Skin epidermis (tissue), 12 donors: ENCODE measurements around the gene TMEM191C.
"Not testable (repeated sequence)": the region's sequence is repeated elsewhere in the genome, so short reads cannot be mapped to it uniquely, and the experiment has no call there.

ENCODE experiments used
- H3K27ac ChIP-seq, 21 experiments: fragments of 200-600 bp; sonication (generic) in 11 of 21; one replicate each; pipeline ENCODE4 v1.5.0; 2020; ENCODE audit warnings: mild to moderate bottlenecking in 3 of 21, inconsistent platforms in 2 of 21, moderate library complexity in 2 of 21
- H3K4me3 ChIP-seq, 7 experiments: fragments of 200-600 bp; sonication (generic) in 2 of 7; one replicate each; pipeline ENCODE4 v1.5.0; 2020; ENCODE audit warnings: inconsistent platforms in 2 of 7, mild to moderate bottlenecking in 2 of 7, moderate library complexity in 1 of 7

Gene TMEM191C

GRCh38 chr22:21445437-21446127, 21.6 kb upstream of the TMEM191C start:
- Histone ChIP-seq H3K27ac (no peak overlapping the region), H3K4me3 (no peak overlapping the region)

GRCh38 chr22:21446128-21446826, 20.9 kb upstream of the TMEM191C start:
- H3K4me3 ChIP-seq: no peak overlapping the region

GRCh38 chr22:21446827-21447690, 20.1 kb upstream of the TMEM191C start:
- H3K27ac ChIP-seq: no peak overlapping the region
- no peak overlapping the region for H3K4me3 ChIP-seq

More at GRCh38 chr22:21446128-21446826, 20.9 kb upstream of the TMEM191C start:
- no peak overlapping the region for H3K27ac ChIP-seq

- H3K27ac ChIP-seq: no peak overlapping the region
- H3K4me3 ChIP-seq: no peak overlapping the region
These were observed 19.3 kb upstream of the TMEM191C start for GRCh38 chr22:21447694-21448402.

- H3K27ac ChIP-seq: no peak overlapping the region
These were observed 18.4 kb upstream of the TMEM191C start for GRCh38 chr22:21448627-21449416.

GRCh38 chr22:21449531-21450319, 17.5 kb upstream of the TMEM191C start:
- H3K4me3 ChIP-seq: no peak overlapping the region
- H3K27ac ChIP-seq: no peak overlapping the region

More at GRCh38 chr22:21448627-21449416, 18.4 kb upstream of the TMEM191C start:
- H3K4me3 ChIP-seq: no peak overlapping the region

- Histone ChIP-seq H3K4me3 (no peak overlapping the region), H3K27ac (no peak overlapping the region)
These were observed 16.8 kb upstream of the TMEM191C start for GRCh38 chr22:21450320-21450831.

- no peak overlapping the region for H3K4me3 ChIP-seq
- H3K27ac ChIP-seq: no peak overlapping the region
These were observed 16.3 kb upstream of the TMEM191C start for GRCh38 chr22:21450858-21451353.

- Histone ChIP-seq H3K4me3 (no peak overlapping the region), H3K27ac (no peak overlapping the region)
These were observed 15.4 kb upstream of the TMEM191C start for GRCh38 chr22:21451545-21452520.

- not testable (repeated sequence) for H3K27ac ChIP-seq, H3K4me3 ChIP-seq
These were observed 14.5 kb upstream of the TMEM191C start for GRCh38 chr22:21452666-21453065.

- H3K4me3 ChIP-seq, H3K27ac ChIP-seq: not testable (repeated sequence)
These were observed 12.2 kb upstream of the TMEM191C start for GRCh38 chr22:21454998-21455333.

GRCh38 chr22:21455334-21456089, 11.7 kb upstream of the TMEM191C start:
- no peak overlapping the region for H3K27ac ChIP-seq
- no peak overlapping the region for H3K4me3 ChIP-seq

GRCh38 chr22:21457023-21457787, 10.0 kb upstream of the TMEM191C start:
- no peak overlapping the region for H3K27ac ChIP-seq
- no peak overlapping the region for H3K4me3 ChIP-seq

- H3K4me3 ChIP-seq, H3K27ac ChIP-seq: not testable (repeated sequence)
These were observed 4.5 kb upstream of the TMEM191C start for GRCh38 chr22:21462672-21463071.
